Activated CD8-positive, alpha-beta memory T cell treated with anti-CD3 and anti-CD28 coated beads for 4 hours (primary cell): ENCODE measurements around the gene ALG1.
A peak's percentile ranks its signal among the peaks of the same experiment; 100 is the strongest.
"Not testable (repeated sequence)": the region's sequence is repeated elsewhere in the genome, so short reads cannot be mapped to it uniquely, and the experiment has no call there.

Experiments
- DNase-seq, 2 donors: peaks; one replicate each; pipeline ENCODE4 v3.0.0-alpha.2; 2020; ENCODE audit warnings: low read depth in 2 of 2

Gene ALG1

DNA sequence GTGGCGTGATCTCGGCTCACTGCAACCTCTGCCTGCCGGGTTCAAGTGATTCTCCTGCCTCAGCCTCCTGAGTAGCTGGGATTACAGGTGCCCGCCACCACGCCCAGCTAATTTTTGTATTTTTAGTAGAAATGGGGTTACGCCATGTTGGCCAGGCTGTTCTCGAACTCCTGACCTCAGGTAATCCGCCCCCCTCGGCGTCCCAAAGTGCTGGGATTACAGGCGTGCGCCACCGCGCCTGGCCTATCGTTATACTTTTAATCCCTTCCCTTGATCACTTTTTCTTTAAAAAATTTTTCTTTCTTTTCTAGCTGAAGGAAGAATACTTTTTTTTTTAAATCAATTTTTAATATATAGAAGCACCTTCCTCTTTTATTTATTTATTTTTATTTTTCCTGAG lies 2.1 kb downstream of the ALG1 start:
- DNase-seq = not testable (repeated sequence)

DNA sequence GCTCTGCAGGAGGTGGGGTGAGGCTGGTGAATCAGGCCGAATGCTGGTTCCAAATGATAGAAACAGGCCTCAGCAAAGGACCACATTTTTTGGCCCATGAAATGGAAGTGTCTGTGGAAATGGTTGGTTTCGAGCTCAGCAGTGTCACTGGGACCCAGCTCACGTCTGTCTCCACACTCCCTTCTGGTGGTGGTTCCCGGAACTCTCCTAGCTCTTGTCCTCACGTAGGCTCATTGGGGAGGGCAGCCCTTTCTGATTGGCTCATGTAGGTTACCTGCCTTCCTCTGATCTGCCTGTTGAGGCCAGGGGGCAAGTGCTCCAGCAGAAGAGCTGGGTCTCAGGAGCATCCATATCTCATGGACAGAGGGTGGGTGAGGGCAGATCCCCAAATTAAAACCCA lies 4.0 kb downstream of the ALG1 start:
- DNase-seq = no peak

DNA sequence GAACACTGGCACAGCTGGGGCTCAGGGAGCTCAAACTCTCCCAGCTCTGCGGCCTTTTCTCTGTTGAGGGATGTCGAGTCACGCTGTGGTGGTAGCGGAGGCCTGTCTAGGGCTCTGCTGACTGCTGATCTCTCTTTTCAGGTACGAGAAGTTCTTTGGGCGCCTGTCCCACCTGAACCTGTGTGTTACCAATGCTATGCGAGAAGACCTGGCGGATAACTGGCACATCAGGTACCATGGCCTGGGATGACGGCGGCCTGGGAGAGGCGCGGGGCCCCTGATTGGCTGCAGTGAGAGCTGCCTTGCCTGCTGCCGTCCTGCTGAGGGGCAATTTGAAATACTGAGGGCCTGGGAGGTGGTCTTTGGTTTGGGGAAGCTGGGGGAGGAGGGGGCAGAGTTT lies 5.7 kb downstream of the ALG1 start:
- DNase-seq = no peak

DNA sequence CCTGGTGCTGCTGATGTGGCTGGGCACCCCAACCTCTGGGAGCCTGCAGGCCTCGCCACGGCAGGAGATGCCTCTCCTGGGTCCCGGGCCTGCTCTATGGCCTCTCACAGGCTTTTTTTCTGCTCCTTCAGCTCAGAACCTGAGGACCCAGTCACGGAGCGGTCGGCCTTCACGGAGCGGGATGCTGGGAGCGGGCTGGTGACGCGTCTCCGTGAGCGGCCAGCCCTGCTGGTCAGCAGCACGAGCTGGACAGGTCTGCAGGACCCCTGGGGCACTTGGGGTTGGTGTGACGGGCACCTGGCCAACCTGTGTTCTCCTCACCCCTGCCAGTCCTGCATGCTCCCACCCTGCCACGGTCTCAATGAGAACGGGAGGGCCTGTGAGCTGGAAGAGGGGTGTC lies 7.0 kb downstream of the ALG1 start:
- DNase-seq = no peak

DNA sequence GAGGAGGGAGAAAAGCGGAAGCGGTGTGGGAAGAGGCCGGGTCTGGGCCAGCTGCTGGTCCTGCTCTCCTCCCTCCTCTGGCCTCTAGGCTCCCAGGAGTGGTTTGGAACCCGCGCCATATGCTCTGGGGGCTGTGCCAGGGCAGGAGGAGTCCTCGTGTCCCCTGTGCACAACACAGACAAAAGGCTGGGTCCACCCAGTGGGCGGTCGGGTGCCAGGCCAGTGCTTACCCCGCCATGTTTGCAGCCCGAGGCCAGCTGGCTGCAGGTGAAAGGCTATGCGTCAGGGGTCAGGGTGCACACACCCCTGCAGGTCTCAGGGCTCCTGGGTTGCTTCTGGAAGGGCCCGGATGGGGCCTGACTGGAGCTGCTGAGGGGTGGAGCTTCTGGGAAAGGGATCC lies 8.8 kb downstream of the ALG1 start:
- DNase-seq = not testable (repeated sequence)

DNA sequence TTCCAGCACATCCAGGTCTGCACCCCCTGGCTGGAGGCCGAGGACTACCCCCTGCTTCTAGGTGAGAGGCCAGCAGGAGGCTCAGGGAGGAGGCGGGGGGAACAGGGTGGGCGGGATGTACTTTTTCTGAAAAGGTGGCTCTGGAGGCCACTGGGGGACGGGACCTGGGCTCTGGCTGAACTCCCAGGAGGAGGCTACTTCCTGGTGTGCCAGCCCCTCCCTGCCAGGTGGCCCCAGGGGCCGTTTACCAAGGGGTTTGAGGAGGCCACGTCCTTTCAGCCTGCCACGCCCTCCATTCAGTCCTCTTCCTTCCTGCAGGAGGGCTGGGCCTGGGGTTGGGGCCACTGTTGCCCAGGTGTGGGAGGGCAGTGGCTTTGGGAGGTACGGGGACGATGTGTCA lies 9.4 kb downstream of the ALG1 start:
- not testable (repeated sequence) for DNase-seq

DNA sequence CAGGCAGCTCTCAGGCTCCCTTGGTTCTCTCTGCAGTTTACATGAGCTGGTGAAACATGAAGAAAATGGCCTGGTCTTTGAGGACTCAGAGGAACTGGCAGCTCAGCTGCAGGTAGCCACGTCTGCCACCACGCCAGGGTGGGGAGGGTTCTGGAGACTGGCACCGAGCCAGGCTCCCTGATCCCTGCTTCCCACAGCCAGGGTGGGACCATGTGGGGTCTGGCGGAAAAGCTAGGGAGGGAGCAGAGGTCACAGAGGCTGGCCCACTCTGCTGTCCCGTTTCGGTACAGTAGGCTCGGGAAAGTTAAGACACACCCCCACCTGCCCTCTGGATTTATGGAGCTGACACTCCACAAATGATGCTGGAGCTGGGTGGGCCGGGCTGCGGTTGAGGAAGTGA lies 12.0 kb downstream of the ALG1 start:
- DNase-seq = not testable (repeated sequence)

DNA sequence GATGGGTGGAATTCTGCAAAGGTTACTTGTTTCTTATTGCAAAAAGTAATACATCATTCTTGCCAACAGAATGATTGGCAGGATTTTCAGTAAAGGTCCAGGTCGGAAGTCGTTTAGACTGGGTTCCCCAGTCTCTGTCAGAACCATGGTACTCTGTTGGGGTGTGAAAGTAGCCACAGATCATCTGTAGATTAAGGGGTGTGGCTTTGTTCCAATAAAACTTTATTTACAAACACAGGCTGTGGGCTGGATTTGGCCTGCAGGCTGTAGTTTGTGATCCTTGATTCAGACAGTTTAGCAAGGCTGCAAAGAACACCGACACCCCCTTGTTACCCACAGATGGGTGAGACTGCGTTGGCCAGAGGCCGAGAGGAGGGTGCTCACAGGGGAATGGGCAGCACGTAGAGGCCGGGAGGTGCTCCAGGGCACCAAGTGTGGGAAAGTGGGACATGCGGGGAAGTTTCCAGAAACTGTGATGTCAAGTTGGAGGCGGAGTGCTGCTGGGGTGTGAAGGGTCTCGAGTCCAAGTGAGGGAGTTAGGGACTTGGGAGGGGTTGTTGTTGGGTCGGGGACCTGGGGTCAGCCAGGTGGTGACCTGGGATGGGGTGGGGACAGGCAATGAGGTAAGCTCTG lies 12.6 kb downstream of the ALG1 start:
- not testable (repeated sequence) for DNase-seq

DNA sequence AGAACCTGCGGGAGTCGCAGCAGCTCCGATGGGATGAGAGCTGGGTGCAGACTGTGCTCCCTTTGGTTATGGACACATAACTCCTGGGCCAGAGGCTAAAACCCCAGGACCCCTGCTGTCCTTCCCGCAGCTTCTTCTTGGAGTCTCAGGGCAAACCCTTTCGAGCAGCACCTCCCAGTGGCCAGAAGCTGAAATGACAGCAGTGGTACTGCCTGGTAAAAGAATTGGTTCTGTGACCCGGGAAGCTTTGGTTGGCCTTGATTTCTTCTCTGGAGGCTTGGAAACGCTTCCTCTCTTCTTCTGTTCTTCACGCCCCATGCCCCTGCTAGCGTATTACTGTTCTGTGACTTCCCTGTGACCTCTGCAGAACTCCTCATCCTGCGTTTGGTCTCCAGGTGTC lies 13.2 kb downstream of the ALG1 start:
- peak in 1 of 2 donors; percentile 19 for DNase-seq

DNA sequence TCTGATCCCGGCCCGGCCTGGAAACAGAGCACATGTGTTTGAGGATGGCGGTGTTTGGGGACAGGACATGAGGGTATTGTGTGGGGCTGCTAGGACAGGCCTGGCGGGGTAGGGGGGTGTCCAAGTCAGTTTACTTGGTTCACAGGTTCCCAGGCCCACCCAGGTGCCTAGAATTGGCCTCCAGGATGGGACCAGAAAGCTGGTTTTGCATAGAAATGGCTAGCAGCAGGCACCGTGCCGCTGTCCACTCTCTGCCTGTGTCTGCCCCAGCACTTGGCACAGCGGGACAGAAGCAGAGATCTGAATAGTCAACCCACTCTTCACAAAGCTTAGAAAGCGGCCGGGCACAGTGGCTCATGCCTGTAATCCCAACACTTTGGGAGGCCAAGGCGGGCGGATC lies 14.1 kb downstream of the ALG1 start:
- DNase-seq = not testable (repeated sequence)

DNA sequence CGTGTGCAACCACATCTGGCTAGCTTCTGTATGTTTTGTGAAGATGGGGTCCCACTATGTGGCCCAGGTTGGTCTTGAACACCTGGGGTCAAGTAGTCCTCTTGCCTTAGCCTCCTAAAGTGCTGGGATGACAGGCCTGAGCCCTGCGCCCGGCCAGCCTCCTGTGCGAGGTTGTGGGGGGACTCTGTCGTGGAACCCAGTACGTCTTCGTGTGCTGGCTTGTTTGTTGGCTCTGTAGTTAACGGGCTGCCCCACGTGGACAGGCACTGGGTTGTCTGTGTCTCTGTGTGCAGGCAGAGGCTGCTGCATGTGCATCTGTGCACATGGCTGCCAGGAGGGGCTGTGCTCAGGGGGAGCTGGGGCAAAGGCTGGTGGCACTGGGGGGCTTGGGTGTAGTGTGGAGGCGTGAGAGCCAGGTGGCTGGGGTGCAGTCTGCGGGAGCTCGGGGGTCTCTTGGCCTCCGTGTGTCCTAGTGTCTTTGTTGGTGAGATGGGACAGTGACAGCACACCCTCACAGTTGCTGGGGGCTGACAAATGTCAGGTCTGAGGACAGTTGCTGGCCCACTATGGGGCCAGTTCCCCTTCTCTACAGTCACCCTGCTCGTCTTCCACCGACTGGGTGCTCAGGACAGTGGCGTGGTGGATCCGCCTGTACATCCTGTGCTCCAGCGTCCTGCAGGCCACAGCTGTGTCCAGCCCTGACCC lies 16.6 kb downstream of the ALG1 start:
- DNase-seq = not testable (repeated sequence)

DNA sequence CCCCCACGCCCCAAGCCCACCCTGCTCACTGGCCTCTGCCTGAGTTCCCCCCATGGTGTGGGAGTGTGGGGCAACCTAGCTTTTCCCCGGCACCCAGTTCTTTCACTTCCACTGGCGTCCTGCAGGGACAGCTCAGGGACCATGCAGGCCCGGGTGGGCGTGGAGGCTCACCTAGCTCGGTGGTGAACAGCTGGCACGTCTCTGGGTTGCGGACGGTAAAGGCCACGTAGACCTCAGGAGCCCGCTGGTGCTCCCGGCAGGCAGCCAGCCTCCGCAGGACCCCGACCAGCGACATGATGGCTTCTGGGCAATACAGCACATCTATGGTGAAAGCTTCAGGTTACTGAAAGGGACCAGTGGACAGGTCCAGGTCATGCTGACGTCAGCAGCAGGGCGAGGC lies 17.3 kb downstream of the ALG1 start:
- DNase-seq = not testable (repeated sequence)

DNA sequence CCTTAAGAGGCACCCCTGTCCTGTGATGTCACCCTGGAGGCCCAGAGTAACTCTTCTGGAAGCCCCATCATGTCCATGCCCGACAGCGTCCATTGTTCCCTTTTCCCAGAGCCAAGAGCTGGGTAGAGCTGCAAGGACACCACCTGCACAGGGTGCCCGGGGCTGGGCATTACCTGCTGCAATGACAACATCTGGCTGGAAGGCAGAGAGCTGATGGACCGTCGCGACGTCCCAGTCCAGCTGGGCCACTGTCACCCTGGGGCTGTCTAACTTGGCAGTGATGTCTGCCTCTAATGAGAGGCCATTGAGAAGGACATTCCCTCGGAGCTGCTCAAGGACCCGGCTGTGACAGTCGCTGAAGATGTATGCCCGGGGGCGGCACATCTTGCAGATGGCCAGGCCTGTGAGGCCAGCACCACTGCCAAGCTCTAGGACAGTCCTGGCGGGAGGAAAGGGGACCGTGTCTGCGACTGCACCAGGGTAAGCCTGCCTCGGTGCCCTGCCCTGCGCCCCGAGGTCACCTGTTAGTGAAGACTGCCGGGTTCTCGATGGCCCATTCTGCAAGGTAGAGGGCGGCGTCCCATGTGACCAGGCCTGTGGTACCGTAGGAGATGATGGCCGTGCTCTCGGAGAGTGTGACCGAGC lies 18.4 kb downstream of the ALG1 start:
- DNase-seq = not testable (repeated sequence)

DNA sequence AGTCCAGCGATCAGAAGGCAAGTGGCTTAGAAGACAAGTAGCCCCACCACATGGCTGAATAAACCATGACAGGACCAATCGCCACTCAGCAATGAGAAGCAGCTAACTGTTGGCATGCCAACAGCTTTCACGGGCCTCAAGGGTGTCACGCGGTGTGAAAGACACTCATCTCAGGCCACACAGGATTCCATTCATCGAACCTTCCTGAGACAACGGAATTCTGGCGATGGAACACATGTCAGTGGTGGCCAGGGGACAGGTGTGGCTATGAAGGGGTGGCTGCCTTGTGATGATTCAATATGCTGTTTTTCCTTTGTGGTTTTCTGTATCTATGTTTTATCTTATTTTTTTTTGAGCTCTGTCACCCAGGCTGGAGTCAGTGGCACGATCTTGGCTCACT lies 18.9 kb downstream of the ALG1 start:
- DNase-seq = not testable (repeated sequence)

DNA sequence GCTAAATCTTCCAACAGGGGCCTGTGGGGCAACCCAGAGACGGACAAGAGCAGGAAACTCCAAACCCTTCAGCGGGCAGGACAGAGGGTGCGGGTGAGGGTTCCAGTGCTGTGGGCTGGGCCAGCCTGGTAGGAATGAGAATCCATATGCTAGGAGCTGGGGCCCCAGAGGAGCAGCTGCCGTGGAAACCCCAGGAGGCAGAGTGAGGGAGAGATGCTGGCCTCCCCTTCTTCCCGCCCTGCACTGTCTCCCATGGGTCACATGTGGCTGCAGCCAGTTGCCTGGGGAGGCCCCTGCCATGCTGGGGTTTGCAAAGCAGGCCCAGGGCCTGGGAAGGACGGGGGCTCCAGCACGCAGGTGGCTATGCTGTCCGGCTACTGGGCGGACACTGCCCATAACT lies 21.4 kb downstream of the ALG1 start:
- DNase-seq = not testable (repeated sequence)

DNA sequence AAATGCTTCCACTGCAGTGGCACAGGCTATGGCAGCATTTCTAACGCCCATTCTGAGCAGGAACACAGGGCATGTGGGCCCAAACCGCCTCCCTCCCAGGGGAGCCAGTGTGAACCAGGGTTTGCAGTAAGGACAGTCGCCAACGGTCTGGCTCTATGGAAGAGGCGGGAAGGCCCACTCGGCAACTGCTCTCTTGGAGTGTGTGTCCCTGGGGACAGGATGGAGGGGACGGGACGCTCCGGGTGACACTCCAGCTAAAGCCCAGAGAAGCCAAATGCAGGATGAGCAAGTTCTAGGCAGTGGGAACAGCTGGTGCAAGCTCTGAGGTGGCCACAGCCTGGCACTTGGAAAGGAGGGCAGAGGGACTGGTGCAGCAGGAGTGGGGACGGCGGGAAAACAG lies 22.1 kb downstream of the ALG1 start:
- not testable (repeated sequence) for DNase-seq

DNA sequence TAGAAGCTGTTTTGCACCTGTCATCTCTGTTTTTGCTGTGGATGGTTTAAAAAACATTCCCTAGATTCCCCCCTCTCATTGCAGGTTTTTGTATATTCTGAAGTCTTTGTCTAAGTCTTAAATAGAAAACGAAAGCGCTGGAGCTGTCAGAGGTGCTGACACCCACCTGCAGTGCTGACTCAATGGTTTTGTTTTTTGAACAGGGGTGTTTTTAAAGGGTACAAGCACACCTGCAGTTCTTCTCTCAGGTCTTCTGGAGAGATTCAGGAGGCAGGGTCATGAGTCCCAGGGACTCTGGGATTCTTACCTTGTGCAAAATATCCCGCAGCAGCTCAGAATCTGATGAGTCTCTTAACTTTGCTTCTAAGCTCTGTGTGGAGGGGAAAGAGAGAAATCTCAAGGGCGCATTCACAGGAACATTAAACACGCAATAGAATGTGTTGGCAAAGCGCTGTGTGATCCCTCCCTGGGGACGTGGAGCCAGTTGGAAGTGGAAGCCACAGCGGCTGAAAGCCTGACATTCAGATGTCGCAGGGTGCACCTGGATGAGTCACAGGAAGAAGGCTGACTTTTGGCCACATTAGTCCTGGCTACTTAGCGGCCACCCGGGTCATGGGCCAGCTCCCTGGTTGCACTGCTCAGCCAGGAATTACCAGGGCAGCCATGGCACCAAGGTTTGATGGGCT lies 23.6 kb downstream of the ALG1 start:
- not testable (repeated sequence) for DNase-seq

DNA sequence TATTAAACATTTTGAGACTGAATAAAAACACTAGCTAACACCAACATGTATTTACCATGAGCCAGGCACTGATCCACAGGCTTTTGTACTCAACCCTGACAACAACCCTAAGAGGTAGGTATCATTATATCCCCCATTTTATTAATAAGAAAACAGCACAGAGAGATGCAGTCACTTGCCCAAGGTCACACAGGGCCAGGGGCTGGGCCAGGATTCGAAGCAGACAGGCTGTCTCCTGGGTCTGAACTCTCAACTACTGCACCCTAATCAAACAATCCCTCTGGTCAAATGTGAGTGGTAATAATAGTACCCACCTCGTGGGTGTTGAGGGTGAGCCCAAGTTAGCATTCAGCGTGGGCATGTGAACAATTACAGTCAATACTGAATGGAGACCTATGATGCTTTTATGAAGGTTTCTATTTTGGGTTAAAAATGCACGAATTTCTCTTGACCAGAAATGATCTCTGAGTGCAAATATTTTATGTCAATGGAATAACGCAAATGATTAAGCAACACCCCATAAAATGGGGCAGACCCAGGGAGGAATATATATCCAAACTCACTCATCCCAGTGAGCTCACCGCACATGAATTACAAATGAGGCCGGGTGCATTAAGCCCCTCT lies 24.9 kb downstream of the ALG1 start:
- DNase-seq = not testable (repeated sequence)

DNA sequence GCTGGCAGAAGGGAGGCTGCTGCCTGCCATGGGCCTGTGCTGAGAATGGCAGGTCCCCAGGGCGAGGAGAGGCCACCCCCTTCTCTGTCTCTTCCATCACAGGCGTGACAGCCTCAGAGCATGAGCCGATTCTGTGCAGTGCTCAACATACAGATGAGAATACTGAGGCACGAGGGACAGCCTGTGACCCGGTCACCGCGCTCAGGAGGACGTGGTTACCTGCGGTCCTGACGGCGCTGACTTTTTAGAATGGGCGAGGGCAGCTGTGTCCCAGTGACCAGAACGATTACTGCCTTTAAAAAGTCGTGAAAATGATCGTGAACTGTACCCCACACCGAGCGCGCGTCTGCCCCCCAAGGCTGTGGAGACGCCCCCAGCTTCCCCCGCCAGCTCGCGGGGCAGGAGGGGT lies 25.4 kb downstream of the ALG1 start:
- DNase-seq = peak in 1 of 2 donors; percentile 19

DNA sequence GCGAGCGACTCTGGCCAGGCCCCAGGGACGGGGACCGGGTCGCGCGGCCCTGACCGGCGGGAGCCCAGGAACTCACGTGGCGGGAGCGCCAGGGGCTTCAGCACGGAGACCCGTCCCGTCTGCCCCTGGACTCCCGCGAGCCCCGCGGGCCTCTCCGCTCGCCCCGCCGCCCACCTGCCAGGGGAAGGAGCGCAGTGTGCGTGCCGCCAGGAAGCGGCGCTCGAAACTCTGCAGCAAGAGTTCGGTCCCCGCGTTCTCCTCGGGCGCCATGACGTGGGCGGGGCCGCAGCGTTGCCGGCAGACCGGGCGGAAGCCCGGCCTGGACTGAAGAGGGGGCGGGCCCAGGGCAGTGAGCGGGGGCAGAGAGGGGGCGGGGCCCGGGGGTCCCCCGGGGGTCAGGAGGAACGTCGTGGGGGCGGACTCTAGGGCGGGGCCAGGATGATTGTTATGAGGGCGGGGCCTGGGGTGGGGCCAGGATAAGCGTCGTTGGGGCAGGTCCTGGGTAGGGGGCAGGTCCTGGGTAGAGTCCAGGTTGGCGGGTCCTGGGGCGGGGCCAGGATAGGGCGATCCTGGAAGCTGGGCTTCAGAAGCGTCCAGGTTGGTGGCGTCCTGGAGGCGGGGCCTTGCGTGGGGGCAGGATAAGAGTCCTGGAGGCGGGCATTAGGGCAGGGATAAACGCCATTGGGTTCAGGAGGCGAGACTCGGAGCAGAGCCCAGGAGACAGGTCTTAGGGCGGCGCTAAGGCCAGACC lies 26.0 kb downstream of the ALG1 start, which contains the start of gene EEF2KMT:
Gene EEF2KMT (minus strand): TSS at position 326 of the 751 bp plus-strand sequence. CDS start 56 bp downstream, at position 270.
- peak; percentile 84 to 86 for DNase-seq
